Endometrial microvascular endothelial cells (primary cell): ENCODE measurements around the gene SGSM2. TPM values are rescaled to one million over a fixed set of nuclear protein-coding genes. Genes with fewer than 3 reads are reported as not detected.

ENCODE experiments used
- in situ Hi-C: cut with HindIII; loops from 2 replicates; pipeline ENCODE4 v1.10.0; 2017; ENCODE audit warnings: low sequenced_read_pairs, low pct_unique_long_range_greater_than_20kb; ENCODE audit errors: inconsistent ontology term
- total RNA-seq: library from RNA; depleted of rRNA; stranded (reverse); fragments of >200 nt; gene quantifications from one replicate; pipeline ENCODE4 v1.2.3, GENCODE V29; 2015; ENCODE audit errors: inconsistent ontology term

The SGSM2 gene
- total RNA-seq, 1 donor from 2014 or later: 34.8 TPM

- in situ Hi-C loops: no loop called here
Observed at GRCh38 chr17:2379489-2380225, 42.4 kb downstream of the SGSM2 start.

- in situ Hi-C loops: no loop called here
Observed at GRCh38 chr17:2380226-2380922, 43.1 kb downstream of the SGSM2 start.

- in situ Hi-C loops: no loop called here
Observed at GRCh38 chr17:2380950-2381649, 43.8 kb downstream of the SGSM2 start.

GRCh38 chr17:2383628-2384167 is 46.4 kb downstream of the SGSM2 start:
- in situ Hi-C loops: no loop called here

- in situ Hi-C loops: no loop called here
Observed at GRCh38 chr17:2384439-2385127, 47.3 kb downstream of the SGSM2 start.

- in situ Hi-C loops: no loop called here
Observed at GRCh38 chr17:2385240-2386210, 48.2 kb downstream of the SGSM2 start.

- in situ Hi-C loops: no loop called here
Observed at GRCh38 chr17:2386400-2387085, 49.2 kb downstream of the SGSM2 start.

GRCh38 chr17:2387086-2388019 is 50.1 kb downstream of the SGSM2 start:
- in situ Hi-C loops: no loop called here

- in situ Hi-C loops: no loop called here
Observed at GRCh38 chr17:2388020-2388682, 50.9 kb downstream of the SGSM2 start.

- in situ Hi-C loops: no loop called here
Observed at GRCh38 chr17:2388683-2389055, 51.4 kb downstream of the SGSM2 start.

- in situ Hi-C loops: no loop called here
Observed at GRCh38 chr17:2390199-2390836, 53.0 kb downstream of the SGSM2 start.

GRCh38 chr17:2391597-2392251 is 54.4 kb downstream of the SGSM2 start:
- in situ Hi-C loops: no loop called here

GRCh38 chr17:2392252-2393173 is 55.2 kb downstream of the SGSM2 start:
- in situ Hi-C loops: no loop called here
